GM18502 (cell line): ENCODE data around the gene HCN3.
"Not testable (repeated sequence)": the region's sequence is repeated elsewhere in the genome, so short reads cannot be mapped to it uniquely, and the experiment has no call there.

Experiments used
- ATAC-seq: cut with Tn5 transposase; IDR thresholded peaks from one replicate; pipeline ENCODE4 v1.9.1; 2021; ENCODE audit warnings: mild to moderate bottlenecking; ENCODE audit not compliant: unreplicated experiment, poor library complexity

Gene HCN3

DNA sequence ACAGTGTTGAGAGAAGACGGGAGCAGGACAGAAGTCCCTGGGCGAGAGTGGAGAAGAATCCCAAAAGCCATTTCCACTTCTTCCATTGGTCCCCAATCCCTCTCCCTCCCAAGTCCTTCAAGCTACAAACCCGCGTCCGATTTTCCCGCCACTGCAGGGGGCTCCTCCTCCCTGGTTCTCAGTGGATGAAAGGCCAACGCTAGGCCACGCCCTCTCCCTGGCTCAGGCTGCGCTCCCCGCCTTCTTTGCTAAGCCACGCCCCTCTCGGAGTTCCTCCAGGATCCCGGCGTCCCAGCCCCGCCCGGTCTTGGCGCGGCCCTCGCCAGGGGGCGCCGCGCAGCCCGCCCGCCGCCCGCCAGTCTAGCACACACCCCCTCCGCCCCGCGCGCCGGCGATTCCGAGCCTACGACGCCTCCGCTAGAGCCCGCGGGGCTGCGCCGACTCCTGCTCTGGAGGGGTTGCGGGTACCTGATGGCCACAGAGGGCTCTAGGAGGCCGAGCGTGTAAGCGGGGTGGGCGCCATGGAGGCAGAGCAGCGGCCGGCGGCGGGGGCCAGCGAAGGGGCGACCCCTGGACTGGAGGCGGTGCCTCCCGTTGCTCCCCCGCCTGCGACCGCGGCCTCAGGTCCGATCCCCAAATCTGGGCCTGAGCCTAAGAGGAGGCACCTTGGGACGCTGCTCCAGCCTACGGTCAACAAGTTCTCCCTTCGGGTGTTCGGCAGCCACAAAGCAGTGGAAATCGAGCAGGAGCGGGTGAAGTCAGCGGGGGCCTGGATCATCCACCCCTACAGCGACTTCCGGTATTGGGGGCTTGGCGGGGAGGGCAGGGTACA is at the start of gene HCN3:
TSS of gene HCN3 (plus strand) at position 394 of the 832 bp plus-strand sequence. CDS start at position 522, 128 bp downstream.
- peak; percentile 67 for ATAC-seq

DNA sequence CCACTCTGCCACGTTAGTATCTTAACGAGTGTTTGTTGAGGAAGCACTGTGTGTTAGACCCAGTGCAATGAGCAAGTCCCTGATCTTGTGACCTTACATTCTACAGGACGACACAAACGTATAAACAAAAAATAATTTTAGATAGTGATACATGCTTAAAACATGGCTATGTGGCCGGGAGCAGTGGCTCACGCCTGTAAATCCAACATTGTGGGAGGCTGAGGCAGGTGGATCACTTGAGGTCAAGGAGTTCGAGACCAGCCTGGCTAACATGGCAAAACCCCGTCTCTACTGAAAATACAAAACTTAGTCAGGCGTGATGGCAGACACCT is 49.2 kb upstream of the HCN3 start:
- no peak for ATAC-seq

- not testable (repeated sequence) for ATAC-seq
These were observed 46.0 kb upstream of the HCN3 start for GRCh38 chr1:155231302-155231701.

DNA sequence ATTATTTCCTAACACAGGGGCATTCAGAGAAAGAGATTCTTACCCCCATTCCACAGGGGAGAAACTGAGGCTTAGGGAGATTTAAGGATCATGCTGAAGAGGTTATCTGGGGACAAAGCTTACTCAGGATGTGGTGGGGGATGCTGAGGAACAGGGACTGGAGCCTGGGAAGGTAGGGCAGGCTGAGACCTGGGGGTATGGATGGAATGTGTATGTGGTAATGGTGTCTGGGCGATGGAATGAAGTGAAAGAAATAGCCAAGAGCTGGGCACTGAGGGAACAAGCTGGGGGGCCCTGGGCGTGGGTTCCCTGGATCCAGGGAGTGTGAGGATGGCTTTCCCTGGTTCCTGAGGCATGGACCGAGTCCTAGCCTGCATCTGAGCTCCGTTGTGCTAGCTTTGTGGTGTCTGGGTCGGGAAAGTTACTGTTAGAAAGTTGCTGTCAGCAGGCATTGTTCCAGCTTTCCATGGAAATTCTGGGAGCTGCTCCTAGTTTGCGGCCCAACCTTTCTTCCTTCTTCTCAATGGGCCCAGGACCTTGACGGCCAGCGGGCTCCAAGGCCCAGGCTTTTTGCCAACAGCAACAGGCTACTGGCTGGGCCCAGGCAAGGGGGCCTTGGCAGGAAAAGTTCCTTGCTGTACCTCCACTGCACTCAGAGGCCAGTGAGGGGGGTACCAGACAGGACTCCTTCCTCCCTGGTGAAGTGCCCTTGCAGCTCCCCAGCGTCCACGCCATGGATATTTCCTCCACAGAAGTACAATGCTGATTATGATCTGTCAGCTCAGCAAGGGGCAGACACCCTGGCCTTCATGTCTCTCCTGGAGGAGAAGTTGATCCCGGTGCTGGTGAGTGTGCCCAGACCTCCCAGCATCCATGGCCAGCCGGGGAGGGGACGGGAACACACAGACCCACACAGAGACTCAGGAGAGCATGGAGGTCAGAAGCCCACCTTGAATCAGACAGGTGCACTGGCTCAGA is 45.0 kb upstream of the HCN3 start:
- ATAC-seq, result not testable (repeated sequence)

DNA sequence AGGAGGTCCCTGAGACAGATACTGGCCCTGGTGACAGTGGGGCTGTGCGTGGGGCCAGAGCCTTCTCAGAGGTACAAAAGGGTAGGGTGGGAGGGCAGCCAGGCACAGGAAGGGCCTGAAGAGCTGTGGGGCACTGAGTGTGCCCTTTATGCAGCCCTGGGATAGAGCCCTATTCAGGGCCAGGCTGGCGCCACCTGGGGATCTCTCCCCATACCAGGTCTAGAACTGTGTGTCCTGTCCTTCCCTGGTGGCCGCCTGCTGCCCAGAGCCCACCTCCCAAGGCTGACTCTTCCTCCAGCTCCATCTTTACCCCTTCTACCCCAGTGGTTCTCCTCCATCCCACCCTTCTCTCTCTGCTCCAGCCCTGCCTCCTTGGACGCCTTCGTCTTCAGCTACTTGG is 43.8 kb upstream of the HCN3 start:
- ATAC-seq, result not testable (repeated sequence)

DNA sequence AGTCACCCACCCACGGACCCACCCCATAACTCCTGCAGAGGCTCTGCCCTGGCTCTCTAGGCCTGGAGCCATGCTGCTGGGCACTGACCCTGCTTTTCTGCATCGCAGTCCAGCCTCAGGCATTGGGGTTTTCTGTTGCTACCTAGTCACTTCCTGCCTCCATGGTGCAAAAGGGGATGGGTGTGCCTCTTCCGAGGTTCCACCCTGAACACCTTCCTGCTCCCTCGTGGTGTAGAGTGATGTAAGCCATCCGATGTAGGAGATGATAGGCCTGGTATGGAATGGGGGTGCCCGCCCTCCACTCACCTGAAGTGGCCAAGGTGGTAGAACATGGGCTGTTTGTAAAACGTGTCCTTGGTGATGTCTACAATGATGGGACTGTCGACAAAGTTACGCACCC is 41.9 kb upstream of the HCN3 start:
- ATAC-seq, result not testable (repeated sequence)

GRCh38 chr1:155236451-155236850 is 40.8 kb upstream of the HCN3 start:
- ATAC-seq, result no peak

GRCh38 chr1:155241069-155241679 is 36.1 kb upstream of the HCN3 start:
- ATAC-seq, result no peak

- no peak for ATAC-seq
These were observed 35.4 kb upstream of the HCN3 start for GRCh38 chr1:155241841-155242264.

DNA sequence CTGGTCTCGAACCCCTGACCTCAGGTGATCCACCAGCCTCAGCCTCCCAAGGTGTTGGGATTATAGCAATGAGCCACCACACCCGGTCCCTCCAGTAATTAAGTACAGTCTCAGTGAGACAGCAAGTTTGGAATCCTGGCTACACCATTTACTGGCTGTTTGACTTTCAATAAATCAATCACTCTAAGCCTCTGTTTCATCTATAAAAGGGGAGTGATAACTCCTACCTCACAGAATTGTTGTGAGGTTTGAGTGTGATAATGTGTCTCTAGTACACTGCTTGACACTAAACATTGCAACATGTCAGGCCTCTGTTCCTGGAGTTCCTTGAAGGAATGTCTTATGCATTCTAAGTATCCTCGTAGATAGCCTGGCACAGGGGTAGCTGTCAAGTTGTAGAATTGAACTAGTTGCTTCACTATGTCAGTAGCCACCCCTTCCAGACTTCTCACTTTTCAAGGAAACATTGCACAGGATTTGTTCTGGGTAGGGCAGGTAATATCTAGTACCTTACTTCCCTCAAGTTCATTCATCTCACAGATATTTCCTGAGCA is 34.4 kb upstream of the HCN3 start:
- no peak for ATAC-seq

DNA sequence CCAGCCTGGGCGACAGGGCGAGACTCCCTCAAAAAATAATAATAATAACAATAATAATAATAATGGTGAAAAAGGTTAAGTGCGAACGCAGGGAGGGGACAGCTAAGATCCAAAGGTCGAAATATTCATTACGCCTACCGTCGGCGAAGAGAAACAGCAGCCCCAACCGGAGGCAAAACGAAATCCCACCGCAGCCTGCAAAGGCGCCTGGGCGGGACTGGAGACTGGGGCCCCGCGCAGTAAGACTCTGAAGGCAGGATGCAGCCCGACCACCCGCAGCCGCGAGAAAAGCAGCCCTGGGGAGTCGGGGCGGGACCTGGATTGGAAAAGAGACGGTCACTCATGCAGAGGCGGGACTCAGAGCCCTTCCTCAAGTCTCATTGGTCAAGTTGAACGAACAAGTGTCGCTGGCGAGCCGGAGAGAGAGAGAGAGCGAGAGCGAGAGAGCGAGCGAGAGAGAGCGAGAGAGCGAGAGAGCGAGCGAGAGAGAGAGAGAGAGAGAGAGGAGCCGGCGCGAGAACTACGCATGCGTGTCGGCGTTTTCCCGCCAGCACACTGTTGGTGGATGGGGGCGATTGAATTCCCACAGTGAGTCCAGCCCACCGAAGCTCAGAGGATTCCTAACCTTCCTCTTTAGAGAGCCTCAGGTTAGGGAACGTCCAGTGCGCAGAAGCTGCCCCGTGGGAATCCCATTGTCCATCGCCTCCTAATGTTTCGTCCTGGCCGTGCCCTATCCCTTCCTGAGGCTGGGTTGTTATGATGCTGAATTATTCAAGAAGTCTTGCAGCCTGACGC is 32.7 kb upstream of the HCN3 start:
- ATAC-seq, result peak; percentile 78

- no peak for ATAC-seq
These were observed 32.1 kb upstream of the HCN3 start for GRCh38 chr1:155245163-155245524.

DNA sequence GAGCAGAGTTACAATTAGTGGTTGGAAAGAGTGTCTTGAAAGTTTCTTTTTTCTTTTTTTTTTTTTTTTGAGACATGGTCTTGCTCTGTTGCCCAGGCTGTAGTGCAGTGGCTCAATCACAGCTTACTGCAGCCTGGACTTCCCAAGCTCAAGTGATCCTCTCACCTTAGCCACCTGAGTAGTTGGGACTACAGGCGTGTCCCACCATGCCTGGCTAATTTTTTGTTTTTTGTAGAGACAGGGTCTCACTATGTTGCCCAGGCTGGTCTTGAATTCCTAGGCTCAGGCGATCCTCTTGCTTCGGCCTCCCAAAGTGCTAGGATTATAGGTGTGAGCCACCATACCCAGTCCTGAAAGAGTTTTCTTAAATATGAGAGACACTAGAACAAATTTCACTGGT is 30.5 kb upstream of the HCN3 start:
- not testable (repeated sequence) for ATAC-seq

GRCh38 chr1:155247667-155248553 is 29.4 kb upstream of the HCN3 start:
- ATAC-seq, result no peak

GRCh38 chr1:155250246-155250632 is 27.0 kb upstream of the HCN3 start:
- ATAC-seq, result peak; percentile 22

DNA sequence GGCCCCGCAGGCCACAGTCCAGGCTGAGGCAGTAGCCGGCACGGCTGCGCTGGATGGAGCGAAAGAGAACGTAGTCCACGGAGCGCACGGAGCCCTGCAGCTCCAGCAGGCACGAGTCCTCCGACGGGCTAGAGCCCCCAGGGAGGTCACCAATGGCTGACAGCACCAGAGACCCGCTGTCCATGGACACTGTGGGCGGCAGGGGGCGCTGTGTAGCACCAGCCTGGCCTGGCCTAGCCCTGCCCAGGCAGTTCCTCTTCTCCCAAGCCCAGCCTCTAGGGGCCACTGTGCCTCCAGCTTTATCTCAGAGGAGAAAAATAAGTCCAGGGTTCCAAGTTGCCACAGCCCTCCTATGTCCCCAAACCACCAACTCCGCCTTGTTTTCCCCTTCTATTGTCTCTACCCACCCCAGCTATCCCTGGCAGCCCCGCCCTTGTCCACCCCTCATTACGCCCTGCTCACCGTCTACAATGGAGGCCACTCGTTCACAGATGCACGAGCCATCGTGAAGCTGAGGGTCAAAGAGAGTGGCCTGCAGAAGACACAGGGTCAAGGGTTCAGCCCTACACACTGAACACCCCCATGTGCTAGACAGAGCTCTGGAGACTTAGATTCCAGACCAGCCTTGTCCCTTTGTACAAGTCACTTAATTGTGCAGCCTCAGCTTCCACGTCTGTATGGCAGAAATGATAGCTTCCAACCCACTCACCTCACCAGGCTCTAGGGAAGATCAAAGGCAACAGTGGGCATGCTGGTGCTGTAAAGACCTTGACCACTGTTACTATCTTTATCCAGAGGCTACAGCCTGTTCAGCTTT is 26.4 kb upstream of the HCN3 start:
- peak; percentile 76 for ATAC-seq

DNA sequence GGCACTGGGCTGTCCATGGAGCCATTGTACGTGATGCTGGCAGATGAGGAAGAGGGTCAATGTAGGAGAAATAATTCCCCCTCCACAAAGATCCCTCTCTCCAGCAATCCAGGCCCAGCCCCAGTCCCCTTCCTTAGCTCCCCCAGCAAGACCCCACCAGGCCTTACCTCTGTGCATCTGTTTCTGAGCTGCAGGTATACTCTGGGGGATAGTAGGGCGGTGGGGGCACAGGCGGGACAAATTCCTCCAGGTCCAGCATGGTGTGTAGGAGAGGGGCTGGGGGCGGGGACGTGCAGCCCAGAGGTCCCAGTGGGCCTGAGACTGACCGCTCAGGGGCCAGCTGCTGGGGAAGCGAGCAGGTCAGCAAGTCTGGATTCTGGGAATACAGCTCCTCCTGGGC is 25.7 kb upstream of the HCN3 start:
- ATAC-seq, result no peak

- ATAC-seq, result no peak
These were observed 24.1 kb upstream of the HCN3 start for GRCh38 chr1:155253208-155253607.
